Upper lobe of left lung (tissue), 6 donors: ENCODE data around the gene ARIH1. TPM values are rescaled to one million over a fixed set of nuclear protein-coding genes. Genes with fewer than 3 reads are reported as not detected.

Experiments used
- ATAC-seq, 2 donors: fragments of 200-7000 bp; cut with Tn5 transposase; one replicate each; pipeline ENCODE4 v1.9.1; 2022; ENCODE audit warnings: mild to moderate bottlenecking in 2 of 2, moderate library complexity in 2 of 2; ENCODE audit not compliant: low FRiP score in 2 of 2
- DNase-seq, 2 donors: peaks; one replicate each; pipeline ENCODE4 v3.0.0-alpha.2; 2019 to 2020
- H3K27ac ChIP-seq, 4 donors: fragments of 200-600 bp; sonication (generic); one replicate each; pipeline ENCODE4 v1.5.1; 2016 to 2019
- H3K27me3 ChIP-seq, 4 donors: fragments of 200-600 bp; sonication (generic); one replicate each; pipeline ENCODE4 v1.5.1; 2017 to 2019
- H3K36me3 ChIP-seq, 4 donors: fragments of 200-600 bp; sonication (generic); one replicate each; pipeline ENCODE4 v1.5.1; 2016 to 2019
- H3K4me1 ChIP-seq, 4 donors: fragments of 200-600 bp; sonication (generic); one replicate each; pipeline ENCODE4 v1.5.1; 2018 to 2019
- H3K4me3 ChIP-seq, 4 donors: fragments of 200-600 bp; sonication (generic); one replicate each; pipeline ENCODE4 v1.5.1; 2017 to 2019; ENCODE audit warnings: mild to moderate bottlenecking in 2 of 4, moderate library complexity in 1 of 4
- H3K9me3 ChIP-seq, 4 donors: fragments of 200-600 bp; sonication (generic); one replicate each; pipeline ENCODE4 v1.5.1; 2018 to 2019
- EP300 ChIP-seq, 4 donors: sonication (generic); formaldehyde crosslinking; IDR thresholded peaks; one replicate each; pipeline ENCODE4 v1.5.1; 2017; ENCODE audit warnings: antibody characterized with exemption in 4 of 4, control low read depth in 2 of 4
- POLR2A ChIP-seq, 4 donors: fragments of 450-650 bp; IDR thresholded peaks; one replicate each; pipeline ENCODE4 v1.5.1; 2016 to 2017; ENCODE audit warnings: antibody characterized with exemption in 4 of 4, mild to moderate bottlenecking in 2 of 4
- POLR2AphosphoS5 ChIP-seq, 2 donors: sonication (generic); formaldehyde crosslinking; IDR thresholded peaks; one replicate each; pipeline ENCODE4 v1.5.1; 2017; ENCODE audit warnings: antibody characterized with exemption in 2 of 2
- WGBS, 2 donors: methylation state at CpG; one replicate each; pipeline ENCODE4 v1.1.5; 2017 to 2018; 5-methylcytosine and 5-hydroxymethylcytosine counted together
- total RNA-seq, 6 donors: library from RNA; depleted of rRNA in 4 of 6; stranded (reverse); fragments of >200 nt in 4 of 6; gene quantifications; one replicate each; pipeline versions ENCODE4 v1.1.0 to v1.2.1, GENCODE V29; 2016 to 2021
- TF ChIP-seq, protein P1 (sequence below), 6 experiments: fragments of 450-650 bp in 4 of 6; fragments of 200-600 bp in 2 of 6; sonication (generic) in 2 of 6; IDR thresholded peaks; one replicate each; pipeline ENCODE4 v1.5.1; 2016 to 2019; ENCODE audit warnings: antibody characterized with exemption in 6 of 6
- donor health status: DM: no; HTN: no; CAD: no; lungs with moderate emphysema.
- donor health status: DM: no; HTN: yes; CAD: no; lungs with severe emphysema.

The ARIH1 gene
- total RNA-seq, 6 donors from 2014 or later, result 43.0 to 155 (median 85.4) TPM

DNA sequence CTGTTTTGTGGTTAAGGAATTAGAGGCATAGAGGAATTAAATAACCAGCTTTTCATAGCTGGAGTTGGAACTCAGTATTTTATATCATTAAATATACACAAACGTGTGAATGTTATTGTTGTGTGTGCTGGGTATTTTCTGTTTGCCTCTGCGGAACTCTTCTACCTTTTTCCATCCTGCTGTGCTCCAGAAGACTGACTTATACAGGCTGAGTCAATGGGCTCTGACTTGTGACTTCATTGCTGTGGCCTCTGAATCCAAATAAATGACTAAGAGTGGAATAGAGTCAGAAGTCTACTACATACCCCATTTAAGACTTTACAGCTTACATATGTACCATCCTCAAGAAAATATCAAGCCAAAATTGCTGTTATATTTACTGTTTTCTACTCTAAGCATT is 17.6 kb downstream of the ARIH1 start:
- H3K36me3 ChIP-seq, result no peaks in the 10 kb centered on the region
- peaks cover 30 to 85% (median 67%) of the 10 kb centered on the region in 4 donors for H3K4me1 ChIP-seq
- no peak overlapping the region for H3K4me3 ChIP-seq
- TF ChIP-seq, protein P1, sequence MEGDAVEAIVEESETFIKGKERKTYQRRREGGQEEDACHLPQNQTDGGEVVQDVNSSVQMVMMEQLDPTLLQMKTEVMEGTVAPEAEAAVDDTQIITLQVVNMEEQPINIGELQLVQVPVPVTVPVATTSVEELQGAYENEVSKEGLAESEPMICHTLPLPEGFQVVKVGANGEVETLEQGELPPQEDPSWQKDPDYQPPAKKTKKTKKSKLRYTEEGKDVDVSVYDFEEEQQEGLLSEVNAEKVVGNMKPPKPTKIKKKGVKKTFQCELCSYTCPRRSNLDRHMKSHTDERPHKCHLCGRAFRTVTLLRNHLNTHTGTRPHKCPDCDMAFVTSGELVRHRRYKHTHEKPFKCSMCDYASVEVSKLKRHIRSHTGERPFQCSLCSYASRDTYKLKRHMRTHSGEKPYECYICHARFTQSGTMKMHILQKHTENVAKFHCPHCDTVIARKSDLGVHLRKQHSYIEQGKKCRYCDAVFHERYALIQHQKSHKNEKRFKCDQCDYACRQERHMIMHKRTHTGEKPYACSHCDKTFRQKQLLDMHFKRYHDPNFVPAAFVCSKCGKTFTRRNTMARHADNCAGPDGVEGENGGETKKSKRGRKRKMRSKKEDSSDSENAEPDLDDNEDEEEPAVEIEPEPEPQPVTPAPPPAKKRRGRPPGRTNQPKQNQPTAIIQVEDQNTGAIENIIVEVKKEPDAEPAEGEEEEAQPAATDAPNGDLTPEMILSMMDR (IDR thresholded peaks at IDR 0.05), result no peak
- TF ChIP-seq EP300 (IDR thresholded peaks at IDR 0.05) (no peak), POLR2AphosphoS5 (IDR thresholded peaks at IDR 0.05) (no peak), POLR2A (IDR thresholded peaks at IDR 0.05) (no peak)
- H3K27ac ChIP-seq, result no peak overlapping the region
- no peaks in the 10 kb centered on the region for H3K9me3 ChIP-seq
- no peaks in the 10 kb centered on the region for H3K27me3 ChIP-seq
- WGBS, 2 donors, result 39 to 55% methylated on average over 2 of the region's 2 CpGs
- ATAC-seq (peak in 1 of 2 donors; percentile 63), DNase-seq (no peak)

DNA sequence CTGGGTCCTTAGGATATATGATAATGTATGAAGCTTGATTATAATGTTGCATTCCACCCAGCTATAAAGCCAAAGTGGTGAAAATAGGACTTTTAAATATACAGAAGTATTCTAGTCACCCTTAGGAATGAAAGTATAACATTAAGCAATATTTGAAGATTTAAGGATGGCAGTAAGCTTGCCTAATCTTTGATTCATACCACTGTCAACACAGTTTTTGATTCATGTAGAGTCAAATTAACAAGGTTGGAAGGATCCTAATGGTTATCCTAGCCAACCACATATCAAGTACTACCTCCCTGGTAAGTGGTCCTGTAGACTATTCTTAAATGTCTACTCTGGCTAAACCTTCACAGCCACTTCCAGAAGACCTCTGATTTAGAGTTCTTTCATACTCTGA is 18.6 kb downstream of the ARIH1 start:
- H3K4me1 ChIP-seq, result peaks cover 24 to 81% (median 60%) of the 10 kb centered on the region in 4 donors
- no peak overlapping the region for H3K4me3 ChIP-seq
- DNase-seq (no peak), ATAC-seq (no peak)
- H3K9me3 ChIP-seq, result no peaks in the 10 kb centered on the region
- no peak overlapping the region for H3K27ac ChIP-seq
- no peaks in the 10 kb centered on the region for H3K27me3 ChIP-seq
- no peaks in the 10 kb centered on the region for H3K36me3 ChIP-seq
- TF ChIP-seq POLR2AphosphoS5 (IDR thresholded peaks at IDR 0.05), result no peak
- TF ChIP-seq EP300 (IDR thresholded peaks at IDR 0.05), result no peak

DNA sequence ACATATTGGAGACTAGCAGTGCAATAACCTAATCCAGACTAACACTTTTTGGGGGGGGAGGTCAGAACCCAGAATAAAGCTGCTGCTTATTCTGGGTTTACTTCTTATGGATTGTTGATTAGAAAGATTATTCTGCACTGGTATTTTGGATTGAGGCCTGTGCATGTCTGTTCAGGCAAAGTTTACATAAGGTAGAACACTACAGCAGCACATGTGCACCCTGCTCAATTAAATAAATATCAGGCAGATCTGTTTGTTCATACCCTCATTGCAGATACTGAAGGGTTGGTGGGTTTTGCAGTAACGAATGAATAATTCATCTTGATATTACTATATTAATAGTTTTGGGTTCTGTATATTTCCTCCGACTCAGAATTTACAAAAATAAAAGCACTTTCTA is 19.1 kb downstream of the ARIH1 start:
- Histone ChIP-seq H3K27me3 (no peaks in the 10 kb centered on the region), H3K4me1 (peaks cover 22 to 77% (median 55%) of the 10 kb centered on the region in 4 donors), H3K9me3 (no peaks in the 10 kb centered on the region), H3K36me3 (no peaks in the 10 kb centered on the region), H3K4me3 (no peak overlapping the region), H3K27ac (no peak overlapping the region)
- ATAC-seq, result no peak
- 47 to 60% methylated on average over 2 of the region's 2 CpGs for WGBS, 2 donors
- DNase-seq, result no peak
- TF ChIP-seq POLR2A (IDR thresholded peaks at IDR 0.05), result no peak
- TF ChIP-seq, protein P1 (IDR thresholded peaks at IDR 0.05), result no peak
- TF ChIP-seq EP300 (IDR thresholded peaks at IDR 0.05), result no peak
- TF ChIP-seq POLR2AphosphoS5 (IDR thresholded peaks at IDR 0.05), result no peak

DNA sequence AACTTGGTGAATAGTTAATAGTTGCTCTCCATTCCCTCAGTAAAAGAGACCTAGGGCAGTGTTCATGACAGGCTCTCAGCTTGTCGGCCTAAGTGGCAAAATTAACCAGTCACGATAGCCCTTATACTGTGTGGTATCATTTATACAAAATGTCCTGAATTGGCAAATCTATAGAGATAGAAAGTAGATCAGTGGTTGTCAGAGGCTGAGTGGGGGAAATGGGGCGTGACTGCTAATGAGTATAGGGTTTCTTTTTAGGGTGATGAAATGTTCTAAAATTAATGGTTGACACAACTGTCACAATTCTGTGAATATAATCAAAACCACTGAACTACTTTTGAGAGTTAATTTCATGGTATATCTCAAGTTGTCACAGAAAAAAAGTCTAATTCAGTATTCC is 20.9 kb downstream of the ARIH1 start:
- 64 to 79% methylated on average over 3 of the region's 3 CpGs for WGBS, 2 donors
- Histone ChIP-seq H3K9me3 (no peaks in the 10 kb centered on the region), H3K27me3 (no peaks in the 10 kb centered on the region), H3K27ac (no peak overlapping the region), H3K4me1 (peaks cover 22 to 62% (median 46%) of the 10 kb centered on the region in 4 donors), H3K4me3 (no peak overlapping the region), H3K36me3 (no peaks in the 10 kb centered on the region)
- TF ChIP-seq, protein P1 (IDR thresholded peaks at IDR 0.05), result no peak
- TF ChIP-seq EP300 (IDR thresholded peaks at IDR 0.05) (no peak), POLR2AphosphoS5 (IDR thresholded peaks at IDR 0.05) (no peak), POLR2A (IDR thresholded peaks at IDR 0.05) (no peak)
- no peak for ATAC-seq
- no peak for DNase-seq

DNA sequence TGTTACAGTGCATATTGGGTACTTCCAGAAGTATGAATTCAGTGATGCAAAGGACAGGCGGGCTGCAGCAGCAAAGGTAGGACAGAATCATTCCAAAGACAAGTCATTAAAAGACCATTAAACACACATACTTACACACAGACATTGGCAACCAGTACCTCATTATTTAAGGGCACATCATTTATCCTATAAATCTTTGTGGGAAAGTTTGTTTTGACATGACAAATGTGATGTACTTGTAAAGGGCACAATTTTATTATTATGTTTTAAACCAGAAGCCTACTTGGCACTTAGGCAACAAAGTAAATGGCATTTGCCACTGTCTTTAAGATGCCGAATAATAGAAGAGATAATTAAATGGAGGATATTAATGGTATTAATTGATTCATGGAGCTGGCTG is 22.7 kb downstream of the ARIH1 start:
- H3K4me3 ChIP-seq, result no peak overlapping the region
- no peak overlapping the region for H3K27ac ChIP-seq
- DNase-seq (no peak), ATAC-seq (no peak)
- H3K27me3 ChIP-seq, result no peaks in the 10 kb centered on the region
- H3K4me1 ChIP-seq, result peaks cover 15 to 45% (median 37%) of the 10 kb centered on the region in 4 donors
- peaks cover 0 to 4% (median 0%) of the 10 kb centered on the region in 4 donors for H3K36me3 ChIP-seq
- TF ChIP-seq, protein P1 (IDR thresholded peaks at IDR 0.05), result no peak
- TF ChIP-seq EP300 (IDR thresholded peaks at IDR 0.05) (no peak), POLR2AphosphoS5 (IDR thresholded peaks at IDR 0.05) (no peak), POLR2A (IDR thresholded peaks at IDR 0.05) (no peak)
- no peaks in the 10 kb centered on the region for H3K9me3 ChIP-seq
- 76 to 91% methylated on average over 2 of the region's 2 CpGs for WGBS, 2 donors
